SJSA1 (cell line): ENCODE results near the gene PGA5. TPM values are rescaled to one million over a fixed set of nuclear protein-coding genes. Genes with fewer than 3 reads are reported as not detected.
"Not testable (repeated sequence)": the region's sequence is repeated elsewhere in the genome, so short reads cannot be mapped to it uniquely, and the experiment has no call there.

Experiments
- DNase-seq, 2 experiments: peaks; one replicate each; pipeline ENCODE4 v3.0.0-alpha.2; 2015 to 2020; ENCODE audit warnings: low spot score in 2 of 2, low read depth in 1 of 2
- H3K27ac ChIP-seq: fragments of 250-450 bp; sonication (Bioruptor Pico); 2 replicates; pipeline ENCODE4 v1.5.1; 2020; ENCODE audit warnings: mild to moderate bottlenecking, moderate library complexity
- H3K27me3 ChIP-seq: fragments of 250-450 bp; sonication (Bioruptor Pico); replicated peaks from 2 replicates; pipeline ENCODE4 v1.5.1; 2020; ENCODE audit warnings: mild to moderate bottlenecking, moderate library complexity
- H3K36me3 ChIP-seq: fragments of 250-450 bp; sonication (Bioruptor Pico); 2 replicates; pipeline ENCODE4 v1.5.1; 2020; ENCODE audit warnings: mild to moderate bottlenecking
- H3K4me1 ChIP-seq: fragments of 250-450 bp; sonication (Bioruptor Pico); replicated peaks from 2 replicates; pipeline ENCODE4 v1.6.1; 2021; ENCODE audit warnings: mild to moderate bottlenecking
- H3K4me3 ChIP-seq: fragments of 250-450 bp; sonication (Bioruptor Pico); 2 replicates; pipeline ENCODE4 v1.5.1; 2020; ENCODE audit warnings: mild to moderate bottlenecking
- H3K9me3 ChIP-seq: fragments of 250-450 bp; sonication (Bioruptor Pico); replicated peaks from 2 replicates; pipeline ENCODE4 v1.5.1; 2020; ENCODE audit warnings: mild to moderate bottlenecking
- total RNA-seq: library from RNA; depleted of rRNA; stranded (reverse); fragments of >200 nt; shearing (Covaris generic); gene quantifications from 2 replicates; pipeline ENCODE4 v1.2.3, GENCODE V29; 2014; rRNA removed

PGA5 gene
- not detected in 2 replicates for total RNA-seq

GRCh38 chr11:61240875-61241274 lies at the start of gene PGA5:
TSS of gene PGA5 (plus strand) at chr11:61241175. CDS start at chr11:61241227, 52 bp downstream.
- not testable (repeated sequence) for H3K27ac ChIP-seq, DNase-seq, H3K36me3 ChIP-seq, H3K4me1 ChIP-seq, H3K9me3 ChIP-seq, H3K4me3 ChIP-seq, H3K27me3 ChIP-seq

- peak in 1 of 2 experiments; percentile 49 for DNase-seq
- H3K36me3 ChIP-seq = no peaks in the 10 kb centered on the region
- no peak overlapping the region for H3K4me3 ChIP-seq
- H3K27ac ChIP-seq = no peak overlapping the region
- H3K27me3 ChIP-seq = peaks cover 44% of the 10 kb centered on the region
- no peaks in the 10 kb centered on the region for H3K4me1 ChIP-seq
- no peaks in the 10 kb centered on the region for H3K9me3 ChIP-seq
These were observed 47.4 kb upstream of the PGA5 start for GRCh38 chr11:61193596-61193995.

- no peak overlapping the region for H3K4me3 ChIP-seq
- peak in 1 of 2 experiments; percentile 49 for DNase-seq
- no peaks in the 10 kb centered on the region for H3K4me1 ChIP-seq
- H3K9me3 ChIP-seq = no peaks in the 10 kb centered on the region
- H3K27ac ChIP-seq = no peak overlapping the region
- peaks cover 44% of the 10 kb centered on the region for H3K27me3 ChIP-seq
- no peaks in the 10 kb centered on the region for H3K36me3 ChIP-seq
These were observed 46.8 kb upstream of the PGA5 start for GRCh38 chr11:61194169-61194671.

GRCh38 chr11:61194981-61195695 lies 45.8 kb upstream of the PGA5 start:
- Histone ChIP-seq H3K9me3 (no peaks in the 10 kb centered on the region), H3K4me1 (no peaks in the 10 kb centered on the region), H3K27me3 (peaks cover 44% of the 10 kb centered on the region), H3K4me3 (no peak overlapping the region), H3K36me3 (no peaks in the 10 kb centered on the region), H3K27ac (no peak overlapping the region)
- peak in 1 of 2 experiments; percentile 41 for DNase-seq

- DNase-seq = no peak
- no peak overlapping the region for H3K4me3 ChIP-seq
- no peaks in the 10 kb centered on the region for H3K4me1 ChIP-seq
- no peak overlapping the region for H3K27ac ChIP-seq
- H3K27me3 ChIP-seq = peaks cover 42% of the 10 kb centered on the region
- H3K9me3 ChIP-seq = no peaks in the 10 kb centered on the region
- H3K36me3 ChIP-seq = no peaks in the 10 kb centered on the region
These were observed 45.3 kb upstream of the PGA5 start for GRCh38 chr11:61195719-61196118.

- peaks cover 35% of the 10 kb centered on the region for H3K27me3 ChIP-seq
- no peaks in the 10 kb centered on the region for H3K4me1 ChIP-seq
These were observed 42.6 kb upstream of the PGA5 start for GRCh38 chr11:61198361-61198760.

GRCh38 chr11:61198948-61199523 lies 41.9 kb upstream of the PGA5 start:
- Histone ChIP-seq H3K27me3 (peaks cover 28% of the 10 kb centered on the region), H3K9me3 (no peaks in the 10 kb centered on the region; the same call in 1 of the 2 replicates), H3K4me1 (no peaks in the 10 kb centered on the region), H3K36me3 (no peaks in the 10 kb centered on the region), H3K4me3 (no peak overlapping the region), H3K27ac (no peak overlapping the region)
- peak in 1 of 2 experiments; percentile 31 for DNase-seq

More at GRCh38 chr11:61198361-61198760, 42.6 kb upstream of the PGA5 start:
- no peaks in the 10 kb centered on the region for H3K36me3 ChIP-seq
- DNase-seq = peak in 1 of 2 experiments; percentile 33
- H3K4me3 ChIP-seq = no peak overlapping the region
- H3K27ac ChIP-seq = no peak overlapping the region
- no peaks in the 10 kb centered on the region; the same call in 1 of the 2 replicates for H3K9me3 ChIP-seq

GRCh38 chr11:61201476-61201875 lies 39.5 kb upstream of the PGA5 start:
- Histone ChIP-seq H3K27me3 (peaks cover 10% of the 10 kb centered on the region), H3K4me1 (no peaks in the 10 kb centered on the region)

GRCh38 chr11:61202950-61203746 lies 37.8 kb upstream of the PGA5 start, which contains the start of gene PGA3:
TSS of gene PGA3 (plus strand) at chr11:61203515. CDS start at chr11:61203565, 50 bp downstream.
- not testable (repeated sequence) for H3K4me3 ChIP-seq, H3K9me3 ChIP-seq, DNase-seq, H3K4me1 ChIP-seq, H3K36me3 ChIP-seq, H3K27ac ChIP-seq
- peaks cover 10% of the 10 kb centered on the region for H3K27me3 ChIP-seq

More at GRCh38 chr11:61201476-61201875, 39.5 kb upstream of the PGA5 start:
- Histone ChIP-seq H3K9me3 (no peaks in the 10 kb centered on the region; the same call in 1 of the 2 replicates), H3K36me3 (no peaks in the 10 kb centered on the region), H3K27ac (no peak overlapping the region), H3K4me3 (no peak overlapping the region)
- peak in 1 of 2 experiments; percentile 31 for DNase-seq

GRCh38 chr11:61203873-61204272 lies 37.1 kb upstream of the PGA5 start:
- not testable (repeated sequence) for DNase-seq, H3K27ac ChIP-seq, H3K9me3 ChIP-seq, H3K4me3 ChIP-seq, H3K4me1 ChIP-seq, H3K36me3 ChIP-seq
- peaks cover 10% of the 10 kb centered on the region for H3K27me3 ChIP-seq

GRCh38 chr11:61204502-61205059 lies 36.4 kb upstream of the PGA5 start:
- not testable (repeated sequence) for DNase-seq

GRCh38 chr11:61207636-61208310 lies 33.2 kb upstream of the PGA5 start:
- not testable (repeated sequence) for H3K4me1 ChIP-seq, H3K27me3 ChIP-seq, DNase-seq, H3K9me3 ChIP-seq, H3K4me3 ChIP-seq, H3K27ac ChIP-seq, H3K36me3 ChIP-seq

More at GRCh38 chr11:61204502-61205059, 36.4 kb upstream of the PGA5 start:
- not testable (repeated sequence) for H3K4me3 ChIP-seq, H3K27ac ChIP-seq, H3K9me3 ChIP-seq, H3K36me3 ChIP-seq, H3K4me1 ChIP-seq
- peaks cover 10% of the 10 kb centered on the region for H3K27me3 ChIP-seq

GRCh38 chr11:61210629-61211028 lies 30.3 kb upstream of the PGA5 start:
- DNase-seq, H3K4me1 ChIP-seq, H3K9me3 ChIP-seq, H3K27ac ChIP-seq, H3K27me3 ChIP-seq, H3K36me3 ChIP-seq, H3K4me3 ChIP-seq: not testable (repeated sequence)
